ENCODE results near the gene CACNA2D3.

CACNA2D3 gene

GRCh38 chr3:54556630-54557029 lies 434.3 kb downstream of the CACNA2D3 start:
- DNase-seq (ENCODE audit: insufficient read length, low spot score), result no peak
- no peak for FAIRE-seq
- no peak for TF ChIP-seq PAX5 (IDR thresholded peaks at IDR 0.05; ENCODE audit: insufficient read depth, low read length, severe bottlenecking)
- TF ChIP-seq POLR2A (IDR thresholded peaks at IDR 0.05; ENCODE audit: low read depth, low read length), result no peak
- no peak for TF ChIP-seq POU2F2 (IDR thresholded peaks at IDR 0.05; ENCODE audit: low read depth, low read length)
- no peak for TF ChIP-seq SPI1 (IDR thresholded peaks at IDR 0.05; ENCODE audit: low read depth, low read length)
- no peak for TF ChIP-seq POLR2AphosphoS5 (IDR thresholded peaks at IDR 0.05; ENCODE audit: low read depth, low read length)
- TF ChIP-seq TAF1 (IDR thresholded peaks at IDR 0.05; ENCODE audit: low read depth, low read length), result no peak

- DNase-seq (ENCODE audit: insufficient read length, low spot score) (no peak), FAIRE-seq (no peak)
- TF ChIP-seq POLR2A (IDR thresholded peaks at IDR 0.05; ENCODE audit: low read depth, low read length) (no peak), POLR2AphosphoS5 (IDR thresholded peaks at IDR 0.05; ENCODE audit: low read depth, low read length) (no peak), PAX5 (IDR thresholded peaks at IDR 0.05; ENCODE audit: insufficient read depth, low read length, severe bottlenecking) (no peak), POU2F2 (IDR thresholded peaks at IDR 0.05; ENCODE audit: low read depth, low read length) (no peak), TAF1 (IDR thresholded peaks at IDR 0.05; ENCODE audit: low read depth, low read length) (no peak), SPI1 (IDR thresholded peaks at IDR 0.05; ENCODE audit: low read depth, low read length) (no peak)
Observed at GRCh38 chr3:54557538-54558428, 435.4 kb downstream of the CACNA2D3 start.

- FAIRE-seq, result no peak
- DNase-seq (ENCODE audit: insufficient read length, low spot score), result no peak
- TF ChIP-seq POLR2AphosphoS5 (IDR thresholded peaks at IDR 0.05; ENCODE audit: low read depth, low read length) (no peak), POU2F2 (IDR thresholded peaks at IDR 0.05; ENCODE audit: low read depth, low read length) (no peak), PAX5 (IDR thresholded peaks at IDR 0.05; ENCODE audit: insufficient read depth, low read length, severe bottlenecking) (no peak), SPI1 (IDR thresholded peaks at IDR 0.05; ENCODE audit: low read depth, low read length) (no peak), TAF1 (IDR thresholded peaks at IDR 0.05; ENCODE audit: low read depth, low read length) (no peak), POLR2A (IDR thresholded peaks at IDR 0.05; ENCODE audit: low read depth, low read length) (no peak)
Observed at GRCh38 chr3:54563501-54564200, 441.3 kb downstream of the CACNA2D3 start.

GRCh38 chr3:54564374-54564925 lies 442.1 kb downstream of the CACNA2D3 start:
- TF ChIP-seq PAX5 (IDR thresholded peaks at IDR 0.05; ENCODE audit: insufficient read depth, low read length, severe bottlenecking) (no peak), POLR2A (IDR thresholded peaks at IDR 0.05; ENCODE audit: low read depth, low read length) (no peak), POLR2AphosphoS5 (IDR thresholded peaks at IDR 0.05; ENCODE audit: low read depth, low read length) (no peak), POU2F2 (IDR thresholded peaks at IDR 0.05; ENCODE audit: low read depth, low read length) (no peak), TAF1 (IDR thresholded peaks at IDR 0.05; ENCODE audit: low read depth, low read length) (no peak), SPI1 (IDR thresholded peaks at IDR 0.05; ENCODE audit: low read depth, low read length) (no peak)
- DNase-seq (ENCODE audit: insufficient read length, low spot score), result no peak
- FAIRE-seq, result no peak

- DNase-seq (ENCODE audit: insufficient read length, low spot score), result no peak
- no peak for TF ChIP-seq POU2F2 (IDR thresholded peaks at IDR 0.05; ENCODE audit: low read depth, low read length)
- TF ChIP-seq POLR2A (IDR thresholded peaks at IDR 0.05; ENCODE audit: low read depth, low read length), result no peak
- no peak for TF ChIP-seq TAF1 (IDR thresholded peaks at IDR 0.05; ENCODE audit: low read depth, low read length)
- no peak for TF ChIP-seq SPI1 (IDR thresholded peaks at IDR 0.05; ENCODE audit: low read depth, low read length)
- no peak for TF ChIP-seq PAX5 (IDR thresholded peaks at IDR 0.05; ENCODE audit: insufficient read depth, low read length, severe bottlenecking)
- TF ChIP-seq POLR2AphosphoS5 (IDR thresholded peaks at IDR 0.05; ENCODE audit: low read depth, low read length), result no peak
- no peak for FAIRE-seq
Observed at GRCh38 chr3:54565956-54566355, 443.6 kb downstream of the CACNA2D3 start.

- FAIRE-seq, result no peak
- TF ChIP-seq SPI1 (IDR thresholded peaks at IDR 0.05; ENCODE audit: low read depth, low read length) (no peak), POLR2A (IDR thresholded peaks at IDR 0.05; ENCODE audit: low read depth, low read length) (no peak), TAF1 (IDR thresholded peaks at IDR 0.05; ENCODE audit: low read depth, low read length) (no peak), POU2F2 (IDR thresholded peaks at IDR 0.05; ENCODE audit: low read depth, low read length) (no peak), PAX5 (IDR thresholded peaks at IDR 0.05; ENCODE audit: insufficient read depth, low read length, severe bottlenecking) (no peak), POLR2AphosphoS5 (IDR thresholded peaks at IDR 0.05; ENCODE audit: low read depth, low read length) (no peak)
- DNase-seq (ENCODE audit: insufficient read length, low spot score), result no peak
Observed at GRCh38 chr3:54567949-54568348, 445.6 kb downstream of the CACNA2D3 start.

GRCh38 chr3:54570008-54570407 lies 447.7 kb downstream of the CACNA2D3 start:
- no peak for DNase-seq (ENCODE audit: insufficient read length, low spot score)
- FAIRE-seq, result no peak
- TF ChIP-seq TAF1 (IDR thresholded peaks at IDR 0.05; ENCODE audit: low read depth, low read length) (no peak), POU2F2 (IDR thresholded peaks at IDR 0.05; ENCODE audit: low read depth, low read length) (no peak), PAX5 (IDR thresholded peaks at IDR 0.05; ENCODE audit: insufficient read depth, low read length, severe bottlenecking) (no peak), POLR2AphosphoS5 (IDR thresholded peaks at IDR 0.05; ENCODE audit: low read depth, low read length) (no peak), POLR2A (IDR thresholded peaks at IDR 0.05; ENCODE audit: low read depth, low read length) (no peak), SPI1 (IDR thresholded peaks at IDR 0.05; ENCODE audit: low read depth, low read length) (no peak)

GRCh38 chr3:54572197-54572895 lies 450.0 kb downstream of the CACNA2D3 start:
- DNase-seq (ENCODE audit: insufficient read length, low spot score) (no peak), FAIRE-seq (no peak)
- no peak for TF ChIP-seq POU2F2 (IDR thresholded peaks at IDR 0.05; ENCODE audit: low read depth, low read length)
- no peak for TF ChIP-seq SPI1 (IDR thresholded peaks at IDR 0.05; ENCODE audit: low read depth, low read length)
- TF ChIP-seq POLR2A (IDR thresholded peaks at IDR 0.05; ENCODE audit: low read depth, low read length), result no peak

Measured in GM12891 (cell line).